ENCODE data around the gene NUP210L.

- TF ChIP-seq, protein P1, sequence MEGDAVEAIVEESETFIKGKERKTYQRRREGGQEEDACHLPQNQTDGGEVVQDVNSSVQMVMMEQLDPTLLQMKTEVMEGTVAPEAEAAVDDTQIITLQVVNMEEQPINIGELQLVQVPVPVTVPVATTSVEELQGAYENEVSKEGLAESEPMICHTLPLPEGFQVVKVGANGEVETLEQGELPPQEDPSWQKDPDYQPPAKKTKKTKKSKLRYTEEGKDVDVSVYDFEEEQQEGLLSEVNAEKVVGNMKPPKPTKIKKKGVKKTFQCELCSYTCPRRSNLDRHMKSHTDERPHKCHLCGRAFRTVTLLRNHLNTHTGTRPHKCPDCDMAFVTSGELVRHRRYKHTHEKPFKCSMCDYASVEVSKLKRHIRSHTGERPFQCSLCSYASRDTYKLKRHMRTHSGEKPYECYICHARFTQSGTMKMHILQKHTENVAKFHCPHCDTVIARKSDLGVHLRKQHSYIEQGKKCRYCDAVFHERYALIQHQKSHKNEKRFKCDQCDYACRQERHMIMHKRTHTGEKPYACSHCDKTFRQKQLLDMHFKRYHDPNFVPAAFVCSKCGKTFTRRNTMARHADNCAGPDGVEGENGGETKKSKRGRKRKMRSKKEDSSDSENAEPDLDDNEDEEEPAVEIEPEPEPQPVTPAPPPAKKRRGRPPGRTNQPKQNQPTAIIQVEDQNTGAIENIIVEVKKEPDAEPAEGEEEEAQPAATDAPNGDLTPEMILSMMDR (IDR thresholded peaks at IDR 0.05): no peak
- TF ChIP-seq POLR2A (IDR thresholded peaks at IDR 0.05): no peak
Measured at GRCh38 chr1:154093699-154094098, 61.2 kb downstream of the NUP210L start.

All from uterus (tissue), 2 donors.